NB4 (cell line): ENCODE measurements around the gene IPO8.

ENCODE experiments used
- DNase-seq: peaks from one replicate; pipeline ENCODE4 v3.0.0; 2010; ENCODE audit warnings: low read depth
- H3K4me3 ChIP-seq: one replicate; pipeline ENCODE4 v1.5.1; 2011; ENCODE audit warnings: mild to moderate bottlenecking, low read depth, low read length, moderate library complexity
- CTCF ChIP-seq: IDR thresholded peaks from one replicate; pipeline ENCODE4 v1.5.1; 2012; ENCODE audit warnings: low read depth, low read length
- MAX ChIP-seq: IDR thresholded peaks from 2 replicates; pipeline ENCODE4 v1.6.1; 2011; ENCODE audit warnings: low read depth, low read length
- MYC ChIP-seq: IDR thresholded peaks from 2 replicates; pipeline ENCODE4 v1.6.1; 2011; ENCODE audit warnings: low read depth, low read length
- POLR2A ChIP-seq: IDR thresholded peaks from 2 replicates; pipeline ENCODE4 v1.6.1; 2011; ENCODE audit warnings: mild to moderate bottlenecking; ENCODE audit not compliant: insufficient read length; ENCODE audit errors: extremely low read depth

IPO8 gene

GRCh38 chr12:30635385-30635784 lies 60.3 kb downstream of the IPO8 start:
- TF ChIP-seq CTCF: no peak
- TF ChIP-seq MAX: no peak
- no peak for TF ChIP-seq MYC
- no peak for TF ChIP-seq POLR2A
- no peak overlapping the region for H3K4me3 ChIP-seq
- no peak for DNase-seq

DNA sequence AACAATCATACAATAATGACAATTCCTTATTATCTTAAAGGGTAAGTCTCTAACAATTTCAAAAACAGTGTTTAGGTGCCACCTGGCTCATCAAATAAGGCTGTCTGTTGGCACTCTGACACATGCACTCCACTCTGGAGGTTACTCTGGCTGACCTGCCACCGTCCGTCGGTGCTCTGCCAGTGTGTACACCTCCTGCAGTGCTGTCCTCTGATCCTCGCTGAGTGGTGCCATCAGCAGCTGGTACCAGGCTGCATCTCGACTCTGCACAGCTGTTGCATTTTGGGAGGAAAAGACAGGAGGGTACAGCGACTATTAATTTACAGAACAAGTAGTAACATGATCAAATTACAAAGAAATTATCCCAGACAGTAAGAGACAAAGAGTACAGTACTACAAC lies 63.9 kb downstream of the IPO8 start:
- DNase-seq: no peak
- TF ChIP-seq CTCF (no peak), POLR2A (no peak), MAX (no peak), MYC (no peak)
- no peak overlapping the region for H3K4me3 ChIP-seq

DNA sequence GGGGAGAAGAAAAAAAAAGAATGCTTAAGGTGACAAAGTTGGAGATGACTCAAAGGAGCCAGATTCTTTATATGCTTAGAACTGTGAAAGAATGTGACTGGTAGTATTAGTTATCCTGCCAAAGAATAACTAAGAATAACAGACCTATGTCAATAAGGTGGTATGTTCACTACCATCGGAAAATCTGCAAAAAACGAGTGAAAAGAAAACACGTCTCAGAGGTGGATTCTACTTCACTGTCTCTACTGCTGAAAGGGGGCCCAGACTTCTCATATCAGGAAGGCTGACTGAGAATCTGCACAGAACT lies 64.7 kb downstream of the IPO8 start:
- no peak for DNase-seq
- TF ChIP-seq MYC: no peak
- TF ChIP-seq MAX: no peak
- no peak for TF ChIP-seq CTCF
- TF ChIP-seq POLR2A: no peak
- H3K4me3 ChIP-seq: no peak overlapping the region

DNA sequence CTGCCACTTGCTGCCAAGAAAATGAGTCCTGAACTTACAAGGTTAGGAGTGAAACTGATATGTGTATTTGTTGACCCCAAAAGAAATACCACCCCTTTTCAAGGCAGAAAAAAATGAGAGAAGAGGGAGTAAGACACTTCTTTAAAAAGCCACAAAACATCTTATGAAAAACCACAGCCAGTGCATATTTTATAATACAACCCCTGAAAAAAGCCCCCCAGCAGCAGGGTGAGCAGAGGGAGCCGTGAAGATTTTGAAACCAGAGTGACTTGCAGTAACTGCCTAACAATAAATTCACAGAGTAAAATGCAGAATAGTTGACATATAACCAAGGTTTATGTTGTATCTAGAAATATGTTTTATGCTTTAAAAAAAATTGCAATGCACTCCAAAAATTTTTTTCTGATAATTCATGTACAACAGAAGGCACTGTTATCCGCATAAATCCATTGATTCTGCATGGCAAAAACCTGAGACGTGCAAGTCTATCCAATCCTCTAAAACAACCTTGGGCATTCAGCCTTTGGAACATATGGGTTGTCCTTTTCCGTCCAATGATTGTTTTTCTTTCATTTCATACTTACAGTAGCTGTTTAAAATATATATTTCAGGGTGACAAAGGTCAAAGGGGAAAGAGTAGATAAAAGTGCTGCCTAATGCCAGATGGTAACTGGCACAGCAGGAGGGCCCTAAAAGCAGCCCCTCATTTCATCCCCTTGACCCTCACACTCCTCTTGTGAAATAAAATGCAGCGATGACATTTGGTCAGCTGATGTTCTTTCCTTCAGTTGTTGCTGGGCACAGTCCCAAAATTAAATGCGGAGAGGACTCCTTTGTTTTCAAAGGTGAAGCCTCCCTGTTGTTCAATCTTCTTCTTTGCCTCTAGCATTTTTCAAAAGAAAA lies 65.3 kb downstream of the IPO8 start:
- TF ChIP-seq CTCF (no peak), MYC (no peak), POLR2A (no peak), MAX (no peak)
- DNase-seq: peak; percentile 67
- H3K4me3 ChIP-seq: no peak overlapping the region

- TF ChIP-seq CTCF (no peak), MAX (no peak), MYC (no peak), POLR2A (no peak)
- H3K4me3 ChIP-seq: no peak overlapping the region
- DNase-seq: no peak
Observed at GRCh38 chr12:30626847-30627246, 68.8 kb downstream of the IPO8 start.
